Nucleus accumbens (tissue), 56 donors: ENCODE measurements around the gene TBC1D22A.
A peak's percentile ranks its signal among the peaks of the same experiment; 100 is the strongest.

Experiments
- DNase-seq, 56 donors: peaks; one replicate each; lab custom pipeline; 2025; lab: John Stamatoyannopoulos, UW

TBC1D22A gene

DNA sequence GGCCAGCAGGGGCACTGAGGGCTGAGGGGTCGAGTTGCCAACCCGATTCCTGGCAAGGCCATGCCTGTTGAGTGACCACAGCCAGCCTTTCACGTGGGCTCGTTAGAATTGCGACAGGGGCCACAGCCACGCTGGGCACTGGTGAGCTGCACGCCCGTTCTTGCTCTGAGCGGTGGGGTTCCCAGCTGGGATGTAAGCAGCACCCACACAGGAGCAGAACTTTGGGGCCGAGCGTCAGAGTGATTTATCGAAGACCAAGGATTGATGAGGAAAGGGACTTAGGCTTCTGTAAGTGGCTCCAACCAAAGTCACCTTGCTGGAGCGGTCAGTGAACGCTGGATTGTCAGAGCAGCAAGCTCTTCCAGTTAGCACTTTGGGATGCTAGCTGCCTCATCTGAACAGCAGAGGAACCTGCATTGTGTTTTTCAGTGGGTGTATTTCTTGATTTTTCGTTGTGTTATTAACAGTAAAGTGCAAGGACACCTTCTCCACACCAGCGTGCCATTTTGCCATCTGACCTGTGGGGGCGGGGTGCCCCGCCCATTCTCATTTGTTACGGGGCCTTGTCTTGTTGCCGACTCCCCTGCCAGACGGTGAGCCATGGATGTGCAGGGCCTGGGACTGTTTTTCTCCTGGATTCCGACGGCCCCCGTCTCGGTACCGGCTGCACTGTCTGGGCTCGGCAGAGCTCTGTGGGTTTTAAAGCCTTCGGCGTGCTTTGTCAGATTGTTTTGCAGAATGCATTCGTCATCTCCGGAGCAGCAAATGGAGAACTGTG, 202.5 kb downstream of the TBC1D22A start:
- DNase-seq, result no peak

DNA sequence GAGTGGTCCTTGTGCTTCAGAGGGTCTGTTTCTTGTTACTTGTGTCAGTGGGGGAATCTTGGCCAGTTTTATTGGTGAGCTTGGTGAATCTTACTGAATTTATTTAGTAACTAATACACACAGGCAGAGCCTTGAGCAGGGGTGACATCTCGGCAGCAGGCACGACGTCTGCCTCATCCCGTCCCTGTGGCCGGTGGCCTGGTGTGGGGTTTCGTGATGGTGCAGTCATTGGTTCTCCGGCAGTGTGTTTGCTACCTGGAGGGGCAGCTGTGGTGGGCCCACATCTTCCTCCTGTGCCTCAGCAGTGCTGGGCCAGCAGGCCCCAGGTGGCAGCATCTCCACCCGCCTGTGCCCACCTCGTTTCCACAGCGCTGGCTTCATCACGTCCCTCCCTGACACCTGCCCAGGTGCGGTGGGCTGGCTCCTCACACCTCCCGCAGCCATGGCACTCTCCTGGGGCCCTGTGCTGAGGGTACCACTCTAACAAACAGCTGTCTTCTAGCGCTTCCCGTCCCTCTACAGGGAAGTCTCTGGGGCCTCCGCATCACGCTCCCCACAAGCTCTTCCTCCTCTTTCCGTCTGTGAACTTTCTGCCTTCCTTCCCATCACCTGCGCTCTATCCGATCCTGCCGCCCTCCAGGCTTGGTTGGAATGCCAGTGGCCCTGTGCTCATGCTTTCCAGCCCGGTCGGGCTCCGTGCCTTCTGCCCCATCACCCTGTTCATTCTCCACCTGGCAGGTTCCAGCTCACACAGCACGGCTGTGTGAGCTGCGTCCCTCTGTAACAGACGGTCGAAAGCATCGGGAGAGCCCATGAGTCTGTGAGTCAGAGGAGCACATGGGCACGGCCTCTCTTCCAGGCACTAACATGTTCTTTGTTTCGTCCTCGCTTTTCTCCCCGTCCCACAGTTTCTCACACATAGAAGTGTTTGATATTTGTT, 203.4 kb downstream of the TBC1D22A start:
- DNase-seq, result peak in 3 of 56 donors; percentile 12 to 20 (median 15)

DNA sequence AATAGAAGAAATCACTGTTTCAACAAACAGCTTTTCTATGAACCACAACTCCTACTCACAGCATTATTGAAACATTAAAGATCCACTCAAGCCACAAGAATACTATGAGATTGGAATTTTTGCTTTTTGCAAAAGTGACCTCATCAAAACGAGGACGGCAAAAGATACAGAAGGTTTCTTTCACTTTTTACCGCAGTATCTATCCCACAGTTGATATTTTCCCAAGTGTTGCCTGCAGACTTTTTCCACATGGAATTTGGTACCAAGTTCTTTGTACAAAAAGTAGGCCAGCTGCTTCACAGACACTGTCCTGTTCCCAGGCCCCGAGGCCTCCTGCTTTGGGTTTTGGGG, 204.0 kb downstream of the TBC1D22A start:
- DNase-seq, result no peak

DNA sequence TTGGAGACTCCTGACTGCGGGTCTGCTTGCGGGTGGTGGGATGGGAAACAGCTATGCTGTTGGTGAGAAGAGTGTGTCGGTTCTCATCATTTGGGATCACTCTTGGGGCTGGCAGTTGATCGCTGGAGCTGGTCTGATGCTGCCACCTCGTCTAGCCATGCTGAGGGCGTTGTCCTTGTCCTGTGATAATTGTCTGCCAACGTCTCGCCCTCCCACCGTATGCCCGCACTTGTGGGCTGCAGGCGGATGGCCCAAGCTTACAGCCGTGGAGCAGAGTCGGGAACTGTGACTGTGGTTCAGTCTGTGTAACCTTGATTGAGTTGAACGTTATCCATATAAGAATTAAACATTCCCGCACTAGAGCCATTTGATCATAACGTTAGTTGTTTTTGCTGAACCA, 204.4 kb downstream of the TBC1D22A start:
- DNase-seq, result no peak

DNA sequence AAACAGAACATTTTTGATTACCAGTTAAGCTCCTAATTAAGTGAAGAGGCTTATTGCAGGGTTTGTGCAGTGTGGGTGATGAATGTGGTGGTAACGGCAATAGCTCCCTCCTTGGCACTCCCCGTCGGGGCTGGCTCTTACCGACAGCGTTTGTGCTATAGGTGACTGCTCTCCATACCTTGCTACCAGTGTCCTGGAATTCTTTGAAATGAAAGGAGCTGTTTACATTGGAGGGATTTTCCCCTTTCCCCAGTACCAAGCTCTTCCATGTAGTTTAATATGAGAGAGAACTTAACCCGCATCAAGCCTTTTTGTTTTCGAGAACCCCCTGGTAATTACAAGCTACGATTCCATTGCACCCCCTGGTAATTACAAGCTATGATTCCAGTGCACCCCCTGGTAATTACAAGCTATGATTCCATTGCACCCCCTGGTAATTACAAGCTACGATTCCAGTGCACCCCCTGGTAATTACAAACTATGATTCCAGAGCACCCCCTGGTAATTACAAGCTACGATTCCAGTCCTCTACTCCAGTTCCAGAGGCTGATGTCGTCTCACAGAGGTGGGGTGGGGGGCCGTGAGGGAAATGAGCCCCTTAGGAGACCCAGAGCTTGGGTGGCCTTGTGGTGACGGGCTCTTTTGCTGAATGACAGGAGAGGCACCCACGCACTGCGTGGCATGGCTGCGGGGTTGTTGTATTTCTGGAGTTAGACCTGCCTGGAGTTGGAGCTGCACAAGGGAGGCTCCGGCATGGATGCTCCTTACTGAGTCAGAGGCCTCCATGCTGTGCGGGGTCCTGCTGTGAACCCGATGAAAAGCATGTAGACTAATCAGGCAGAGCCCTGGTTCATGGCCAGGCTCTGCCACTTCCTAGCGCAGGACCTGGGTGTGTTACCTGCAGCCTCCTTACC, 205.3 kb downstream of the TBC1D22A start:
- DNase-seq, result no peak

DNA sequence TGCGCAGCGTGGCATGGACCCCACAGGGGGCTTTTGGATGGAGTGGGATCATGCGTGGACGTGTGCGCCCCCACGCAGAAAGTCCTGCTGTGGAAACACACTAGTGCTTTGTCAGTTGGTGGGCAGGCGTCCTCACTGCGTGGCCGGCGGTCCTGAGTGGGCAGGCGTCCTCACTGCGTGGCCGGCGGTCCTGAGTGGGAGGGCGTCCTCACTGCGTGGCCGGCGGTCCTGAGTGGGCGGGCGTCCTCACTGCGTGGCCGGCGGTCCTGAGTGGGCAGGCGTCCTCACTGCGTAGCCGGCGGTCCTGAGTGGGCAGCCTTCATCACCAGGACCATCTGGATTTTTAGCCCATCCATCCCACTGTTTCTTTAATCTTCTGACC, 205.9 kb downstream of the TBC1D22A start:
- DNase-seq, result no peak

DNA sequence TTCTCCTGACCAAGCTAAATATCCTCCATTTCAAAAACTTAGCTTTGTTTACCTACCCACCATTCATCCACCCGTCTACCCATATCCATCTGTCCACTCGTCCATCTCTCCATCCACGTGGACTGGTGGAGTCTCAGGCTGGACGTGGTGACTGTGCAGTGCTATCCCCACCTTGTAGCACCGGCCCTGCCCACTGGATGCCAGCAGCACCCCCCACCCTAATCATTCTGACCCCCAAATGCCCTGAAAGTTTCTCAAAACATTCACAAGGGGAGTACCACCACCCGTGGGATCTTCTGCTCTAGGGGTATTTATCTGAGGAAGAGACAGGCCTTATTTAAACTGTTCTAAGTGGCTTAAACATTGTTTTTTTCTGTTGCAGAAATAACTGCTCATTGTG, 206.4 kb downstream of the TBC1D22A start:
- DNase-seq, result no peak

DNA sequence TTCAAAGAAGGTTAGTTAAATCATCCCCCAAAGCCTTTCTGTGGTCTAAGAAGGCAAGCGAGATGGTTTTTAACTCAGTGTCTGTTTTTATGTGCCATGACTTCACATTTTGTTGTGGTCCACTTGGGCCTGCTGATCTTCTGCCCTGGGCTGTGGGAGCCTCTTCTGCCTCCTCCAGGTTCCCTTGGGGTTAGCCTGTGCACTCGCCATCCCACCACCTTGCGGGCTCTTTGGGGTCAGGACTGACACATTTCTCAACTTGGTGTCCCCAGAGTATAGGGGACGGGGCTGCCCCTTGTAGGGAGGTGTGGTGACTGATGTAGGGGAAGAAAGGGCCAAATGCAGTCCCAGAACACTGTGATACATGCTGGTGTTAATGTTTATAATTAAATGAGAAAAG, 207.0 kb downstream of the TBC1D22A start:
- no peak for DNase-seq

DNA sequence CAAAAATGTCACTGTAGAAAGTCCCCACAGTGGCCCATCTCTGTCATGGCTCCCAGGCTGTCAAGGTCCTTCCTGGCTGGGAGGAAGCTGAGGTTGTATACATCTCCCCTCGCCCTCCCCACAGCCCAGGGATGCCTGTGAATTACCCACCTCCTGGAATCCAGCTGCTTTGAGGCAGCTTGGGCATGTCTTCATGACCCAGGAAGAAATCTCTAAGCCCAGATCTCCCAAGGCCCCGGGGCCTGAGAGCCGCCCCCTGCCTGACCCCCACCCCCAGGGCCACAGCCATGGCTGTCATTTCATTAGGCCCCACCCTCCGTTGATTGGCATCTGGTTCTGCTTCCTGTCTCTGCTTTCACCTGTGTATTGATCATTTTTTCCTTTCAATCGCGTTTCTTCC, 207.5 kb downstream of the TBC1D22A start:
- DNase-seq, result no peak

DNA sequence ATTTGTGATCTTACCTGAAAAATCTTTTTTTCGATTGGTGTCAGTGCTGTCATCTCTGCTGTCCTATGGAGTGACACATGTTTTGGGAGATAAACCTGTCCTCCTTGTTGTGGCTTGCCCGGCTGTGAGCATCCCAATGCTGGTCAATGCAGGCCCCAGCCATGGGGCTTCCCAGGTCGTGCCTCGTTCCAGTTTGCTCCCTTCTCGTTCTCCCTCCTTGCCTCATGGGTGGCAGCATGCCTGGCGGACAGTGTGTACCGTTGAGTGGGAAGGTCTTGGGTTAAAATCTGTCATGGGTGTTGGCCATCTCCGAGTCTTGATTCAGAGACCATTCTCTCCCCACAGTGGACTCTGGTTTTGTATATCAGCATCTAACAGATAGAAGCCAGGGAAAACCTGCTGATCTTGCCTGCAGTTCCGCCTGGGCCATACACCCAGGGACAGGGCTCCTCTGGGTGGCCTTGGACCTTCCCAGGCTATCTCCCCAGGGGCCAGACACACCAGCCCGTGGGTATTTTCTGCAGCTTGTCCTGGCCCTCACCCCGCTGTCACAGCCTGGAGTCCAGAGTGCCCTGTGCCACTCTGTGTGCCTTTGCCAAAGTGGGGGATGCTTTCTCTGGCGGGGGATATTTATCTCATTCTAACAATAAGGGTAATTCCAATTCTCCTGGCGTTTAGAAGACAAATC, 208.1 kb downstream of the TBC1D22A start:
- no peak for DNase-seq

DNA sequence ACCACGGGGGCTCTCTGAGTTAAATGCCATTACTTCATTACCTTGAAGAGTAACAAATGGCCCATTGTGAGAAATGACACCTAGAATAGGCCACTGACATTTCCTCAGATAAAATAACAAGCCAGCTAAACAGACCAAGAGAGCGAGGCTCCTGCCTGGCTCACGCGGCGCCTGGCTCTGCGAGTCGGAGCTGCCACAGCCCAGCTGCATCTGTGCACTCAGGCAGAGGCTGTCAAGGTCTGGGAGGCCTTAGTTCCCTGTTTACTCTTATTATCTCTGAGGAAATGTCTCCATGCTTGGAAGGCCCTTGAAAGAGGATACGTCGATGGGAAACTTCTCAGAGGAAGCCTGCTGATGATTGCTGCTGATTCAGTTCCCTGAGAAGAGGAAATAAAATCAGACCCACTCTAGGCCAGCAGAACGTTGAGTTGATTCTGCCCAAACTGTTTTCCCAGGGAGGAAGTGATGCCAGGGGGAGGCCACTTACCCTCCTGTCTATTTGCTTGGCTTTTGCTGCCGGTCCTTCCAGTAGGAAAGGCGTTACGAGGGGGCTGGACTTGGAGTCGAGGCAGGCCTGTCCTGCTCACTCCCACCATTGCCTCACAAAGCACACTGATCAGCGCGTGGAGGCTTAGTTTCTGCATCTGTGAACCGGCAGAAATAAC, 208.8 kb downstream of the TBC1D22A start:
- peak in 12 of 56 donors; percentile 4 to 45 (median 17) for DNase-seq

DNA sequence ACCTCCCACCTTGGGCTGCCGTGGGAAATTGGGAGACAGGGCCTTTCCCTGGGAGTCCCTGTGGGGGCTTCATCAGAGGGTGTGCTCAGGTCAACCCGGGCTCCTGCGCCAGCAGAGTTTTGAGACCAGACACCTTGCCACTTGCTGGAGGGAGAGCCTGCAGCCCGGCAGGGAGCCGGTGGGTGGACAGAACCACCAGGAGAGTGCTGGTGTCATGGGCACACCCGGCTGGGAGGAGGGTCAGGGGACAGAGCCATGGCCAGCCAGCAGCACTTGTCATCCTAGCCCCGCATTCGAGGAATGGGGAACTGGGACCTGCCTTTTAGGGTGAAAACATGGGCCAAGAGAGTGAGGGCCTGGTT, 209.3 kb downstream of the TBC1D22A start:
- DNase-seq, result no peak

DNA sequence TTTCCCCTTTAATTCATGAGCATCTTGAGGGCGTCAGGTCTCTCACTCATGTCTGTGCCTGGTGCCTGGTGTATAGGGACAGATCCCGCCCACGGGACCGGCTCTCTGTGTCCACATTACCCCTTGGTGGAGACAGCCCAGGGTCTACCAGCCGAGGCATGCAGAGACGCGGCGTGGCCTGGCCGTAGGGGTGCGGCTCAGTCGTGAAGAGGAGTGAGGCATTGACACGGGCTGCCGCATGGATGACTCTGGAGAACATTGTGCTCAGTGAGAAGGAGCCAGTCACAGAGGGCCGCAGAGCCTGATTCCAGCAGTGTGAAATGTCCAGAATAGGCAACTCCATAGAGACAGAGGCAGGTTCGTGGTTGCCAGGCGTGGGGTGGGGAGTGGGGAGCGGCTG, 209.8 kb downstream of the TBC1D22A start:
- DNase-seq, result no peak

DNA sequence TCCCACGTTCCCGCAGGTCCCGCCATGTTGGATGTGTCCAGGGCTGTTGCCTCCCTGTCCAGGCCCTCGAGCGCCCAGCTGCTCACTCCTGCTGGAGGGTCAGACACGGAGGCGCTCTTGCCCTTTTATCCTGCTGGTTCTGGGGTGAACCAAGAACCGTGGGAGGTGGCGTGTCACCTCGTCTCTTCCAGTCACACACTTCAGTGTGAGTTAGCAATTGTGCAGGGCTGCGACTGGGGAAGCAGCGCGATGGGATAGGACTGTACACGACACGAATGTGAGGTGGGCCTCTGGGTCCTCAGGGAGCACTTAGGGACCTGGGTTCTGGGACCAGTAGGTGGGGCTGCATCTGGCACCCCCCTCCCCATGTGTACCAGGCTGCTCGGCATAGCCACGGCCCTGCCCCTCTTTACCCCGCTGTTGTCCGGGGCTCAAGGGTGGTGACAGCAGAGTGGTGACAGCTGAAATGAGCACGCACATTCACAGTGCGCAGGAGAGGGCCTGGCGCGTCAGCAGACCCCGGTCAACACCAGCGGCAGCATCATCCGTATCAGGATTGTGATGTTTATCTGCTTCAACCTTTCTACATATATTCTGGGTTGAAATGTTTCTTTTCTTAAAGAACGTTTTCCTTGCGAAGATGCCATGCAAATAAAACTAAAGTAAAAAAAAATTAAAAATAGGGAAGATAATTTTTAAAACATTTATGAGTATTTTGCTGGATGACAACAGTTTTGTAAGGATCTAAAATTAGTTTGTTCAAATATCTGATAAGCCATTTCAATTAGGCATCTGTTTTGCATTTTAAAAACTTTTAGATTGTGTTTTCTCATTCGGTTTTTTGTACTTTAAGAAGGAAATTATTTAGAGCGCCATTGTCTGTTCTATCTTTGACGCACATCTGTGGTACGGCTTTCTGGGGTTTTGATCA, 210.7 kb downstream of the TBC1D22A start:
- DNase-seq, result no peak

DNA sequence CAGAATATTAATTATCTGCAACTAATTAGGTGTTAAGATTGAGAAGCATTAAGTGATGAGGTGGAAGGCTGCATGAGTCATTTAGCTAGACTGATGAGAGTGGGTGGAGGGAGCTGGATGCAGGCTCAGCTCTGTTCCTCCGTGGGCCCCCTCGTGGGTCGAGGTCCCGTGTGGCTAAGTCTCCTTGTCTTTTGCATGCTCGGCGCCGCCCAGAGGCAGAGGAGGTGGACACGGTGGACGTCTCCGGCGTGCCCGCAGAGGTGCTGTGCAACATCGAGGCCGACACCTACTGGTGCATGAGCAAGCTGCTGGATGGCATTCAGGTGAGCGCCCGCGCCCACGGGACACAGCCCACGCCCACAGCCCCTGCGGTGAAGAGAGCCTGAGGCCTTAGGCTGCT, 211.6 kb downstream of the TBC1D22A start:
- DNase-seq, result peak in 1 of 56 donors; percentile 37

DNA sequence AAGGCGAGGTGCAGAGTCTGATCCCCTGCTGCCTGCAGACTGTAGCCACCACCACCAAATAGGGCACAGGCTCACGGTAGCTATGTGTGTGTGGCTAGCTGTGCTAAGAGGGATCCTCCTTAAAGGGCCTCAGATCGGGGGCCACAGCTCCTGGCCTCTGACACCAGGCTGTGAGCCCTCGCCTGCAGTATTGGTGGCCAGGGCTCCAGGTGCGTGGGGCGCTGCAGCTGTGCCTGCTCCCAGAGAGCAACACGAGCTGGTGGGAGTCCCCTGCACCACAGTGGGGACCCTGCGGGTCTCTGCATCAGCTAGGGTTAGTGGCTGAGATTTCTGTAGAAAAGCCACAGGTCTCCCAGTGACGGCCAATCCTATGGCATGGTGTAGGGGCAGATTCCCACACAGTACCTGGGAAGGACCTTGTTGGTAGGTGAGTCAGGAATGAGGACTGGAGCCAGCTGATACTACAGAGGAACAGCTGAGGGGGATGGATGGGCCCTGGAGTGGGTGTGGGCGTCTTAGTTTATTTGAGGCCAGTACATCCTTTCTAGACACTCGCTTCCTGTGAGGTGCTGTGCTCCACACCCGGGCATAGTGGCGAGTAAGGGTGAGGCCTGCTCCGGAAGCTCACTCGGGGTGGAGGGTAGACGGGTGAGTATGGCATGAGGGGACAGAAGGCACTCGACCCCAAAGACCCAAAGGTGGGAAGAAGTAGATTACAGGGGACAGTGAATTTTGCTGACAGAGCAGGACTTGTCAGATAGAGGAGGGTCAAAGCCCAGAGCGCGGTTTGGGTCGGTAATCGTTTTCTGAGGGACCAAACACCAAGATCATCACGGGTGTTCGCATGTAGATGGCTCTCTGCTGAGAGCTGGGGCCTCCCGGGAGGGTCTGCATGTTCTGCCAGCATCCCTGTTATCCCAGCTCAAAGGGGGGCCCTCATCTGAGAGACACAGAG, 212.5 kb downstream of the TBC1D22A start:
- DNase-seq, result no peak

DNA sequence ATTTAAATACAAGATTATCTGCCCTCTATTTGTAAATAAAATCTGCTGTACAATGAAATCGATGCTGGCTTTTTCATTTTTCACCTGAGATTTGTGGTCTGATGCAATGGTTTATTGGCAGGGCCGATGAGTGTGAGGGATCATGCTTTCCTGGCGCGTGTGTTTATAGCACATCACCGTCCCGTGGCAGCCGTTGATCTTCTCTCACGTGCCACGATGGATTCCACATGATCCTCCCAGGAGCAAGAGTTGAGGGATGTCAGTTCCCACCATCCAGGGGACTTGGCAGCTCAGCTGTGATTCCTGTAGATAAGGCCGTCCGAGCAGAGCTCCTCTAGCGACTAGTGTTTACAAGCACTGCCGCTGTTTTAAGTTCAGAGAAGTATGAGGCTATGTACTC, 213.7 kb downstream of the TBC1D22A start:
- DNase-seq, result no peak
